KMS-11 (cell line): Measurements from ENCODE around the gene IRF7.
"Not testable (repeated sequence)": the region's sequence is repeated elsewhere in the genome, so short reads cannot be mapped to it uniquely, and the experiment has no call there.

Experiments
- H2AFZ ChIP-seq: fragments of 200-600 bp; sonication (generic); 2 replicates; pipeline ENCODE4 v1.6.1; 2016; ENCODE audit warnings: antibody characterized with exemption, mixed run types, low read depth
- H3K27ac ChIP-seq: fragments of 200-600 bp; sonication (generic); 2 replicates; pipeline ENCODE4 v1.6.1; 2016; ENCODE audit warnings: mild to moderate bottlenecking, mixed run types
- H3K27me3 ChIP-seq: fragments of 200-600 bp; sonication (generic); 2 replicates; pipeline ENCODE4 v1.6.1; 2017; ENCODE audit warnings: mild to moderate bottlenecking, low read depth, mixed run types, moderate library complexity; ENCODE audit not compliant: insufficient read depth
- H3K36me3 ChIP-seq: fragments of 200-600 bp; sonication (generic); 2 replicates; pipeline ENCODE4 v1.6.1; 2017; ENCODE audit warnings: mild to moderate bottlenecking, mixed run types; ENCODE audit not compliant: insufficient read depth
- H3K4me1 ChIP-seq: fragments of 200-600 bp; sonication (generic); 2 replicates; pipeline ENCODE4 v1.6.1; 2016; ENCODE audit warnings: mild to moderate bottlenecking, low read depth, mixed run types; ENCODE audit not compliant: poor library complexity, severe bottlenecking
- H3K4me2 ChIP-seq: fragments of 200-600 bp; sonication (generic); 2 replicates; pipeline ENCODE4 v1.7.0; 2016; ENCODE audit warnings: mild to moderate bottlenecking, mixed run types
- H3K4me3 ChIP-seq: fragments of 200-600 bp; sonication (generic); IDR thresholded peaks from 2 replicates; pipeline ENCODE4 v1.6.1; 2017; ENCODE audit warnings: low read depth, low read length, mixed read lengths; ENCODE audit not compliant: insufficient read depth
- H3K79me2 ChIP-seq: fragments of 200-600 bp; sonication (generic); 2 replicates; pipeline ENCODE4 v1.6.1; 2016; ENCODE audit warnings: low read depth, mixed run types; ENCODE audit not compliant: insufficient read depth
- H3K9ac ChIP-seq: fragments of 200-600 bp; sonication (generic); 2 replicates; pipeline ENCODE4 v1.6.1; 2016; ENCODE audit warnings: mild to moderate bottlenecking, mixed run types
- H4K20me1 ChIP-seq: fragments of 200-600 bp; sonication (generic); 2 replicates; pipeline ENCODE4 v1.6.1; 2016; ENCODE audit warnings: mild to moderate bottlenecking, mixed run types; ENCODE audit not compliant: insufficient read depth
- CTCF ChIP-seq: fragments of 200-600 bp; sonication (generic); conservative IDR thresholded peaks from 2 replicates; pipeline ENCODE4 v1.6.1; 2017; ENCODE audit warnings: low read depth, mild to moderate bottlenecking, antibody characterized with exemption, low read length, moderate library complexity, mixed read lengths

The IRF7 gene

GRCh38 chr11:656866-657265, 41.1 kb upstream of the IRF7 start:
- no peaks in the 10 kb centered on the region for H3K36me3 ChIP-seq
- no peak for TF ChIP-seq CTCF
- no peaks in the 10 kb centered on the region for H3K4me1 ChIP-seq
- H3K27ac ChIP-seq = no peak overlapping the region
- H3K4me3 ChIP-seq = no peak overlapping the region
- no peaks in the 10 kb centered on the region for H3K79me2 ChIP-seq
- H3K4me2 ChIP-seq = no peak overlapping the region
- H3K27me3 ChIP-seq = no peaks in the 10 kb centered on the region
- H3K9ac ChIP-seq = no peak overlapping the region
- no peak overlapping the region for H2AFZ ChIP-seq
- H4K20me1 ChIP-seq = no peaks in the 10 kb centered on the region

GRCh38 chr11:656426-656825, 40.7 kb upstream of the IRF7 start:
- no peak overlapping the region for H2AFZ ChIP-seq
- H3K36me3 ChIP-seq = no peaks in the 10 kb centered on the region
- H3K4me1 ChIP-seq = no peaks in the 10 kb centered on the region
- no peak for TF ChIP-seq CTCF
- H3K27me3 ChIP-seq = no peaks in the 10 kb centered on the region
- no peak overlapping the region for H3K27ac ChIP-seq
- H3K4me3 ChIP-seq = no peak overlapping the region
- H3K9ac ChIP-seq = no peak overlapping the region
- H3K79me2 ChIP-seq = no peaks in the 10 kb centered on the region
- no peaks in the 10 kb centered on the region for H4K20me1 ChIP-seq
- H3K4me2 ChIP-seq = no peak overlapping the region

- Histone ChIP-seq H3K4me1 (no peaks in the 10 kb centered on the region), H4K20me1 (no peaks in the 10 kb centered on the region), H3K27ac (no peak overlapping the region), H3K9ac (no peak overlapping the region), H2AFZ (no peak overlapping the region), H3K4me2 (no peak overlapping the region), H3K27me3 (no peaks in the 10 kb centered on the region), H3K4me3 (no peak overlapping the region), H3K79me2 (no peaks in the 10 kb centered on the region), H3K36me3 (no peaks in the 10 kb centered on the region)
- TF ChIP-seq CTCF = no peak
Observed at GRCh38 chr11:655036-655726, 39.4 kb upstream of the IRF7 start.

- H3K79me2 ChIP-seq, H3K4me3 ChIP-seq, H3K27ac ChIP-seq, H2AFZ ChIP-seq, H4K20me1 ChIP-seq, H3K9ac ChIP-seq, H3K36me3 ChIP-seq, H3K4me2 ChIP-seq, H3K27me3 ChIP-seq, H3K4me1 ChIP-seq: not testable (repeated sequence)
Observed at GRCh38 chr11:654444-654843, 38.7 kb upstream of the IRF7 start.

- TF ChIP-seq CTCF = no peak
- H3K79me2 ChIP-seq = no peaks in the 10 kb centered on the region
- no peak overlapping the region for H3K9ac ChIP-seq
- no peaks in the 10 kb centered on the region for H3K27me3 ChIP-seq
- H2AFZ ChIP-seq = no peak overlapping the region
- no peaks in the 10 kb centered on the region for H3K4me1 ChIP-seq
- H3K36me3 ChIP-seq = no peaks in the 10 kb centered on the region
- H3K4me2 ChIP-seq = no peak overlapping the region
- no peak overlapping the region for H3K4me3 ChIP-seq
- H3K27ac ChIP-seq = no peak overlapping the region
- H4K20me1 ChIP-seq = no peaks in the 10 kb centered on the region
Observed at GRCh38 chr11:653837-654236, 38.1 kb upstream of the IRF7 start.

GRCh38 chr11:653136-653535, 37.4 kb upstream of the IRF7 start:
- not testable (repeated sequence) for H3K4me3 ChIP-seq, H4K20me1 ChIP-seq, H3K4me2 ChIP-seq, H3K79me2 ChIP-seq, H3K9ac ChIP-seq, H3K36me3 ChIP-seq, H2AFZ ChIP-seq, H3K4me1 ChIP-seq, H3K27me3 ChIP-seq, H3K27ac ChIP-seq
